ENCODE results near the gene APLP1.
"Not testable (repeated sequence)": the region's sequence is repeated elsewhere in the genome, so short reads cannot be mapped to it uniquely, and the experiment has no call there.

Gene APLP1

GRCh38 chr19:35908973-35909683 is 40.8 kb downstream of the APLP1 start:
- DNase-seq = no peak

- DNase-seq = no peak
Observed at GRCh38 chr19:35909684-35910035, 41.3 kb downstream of the APLP1 start.

DNA sequence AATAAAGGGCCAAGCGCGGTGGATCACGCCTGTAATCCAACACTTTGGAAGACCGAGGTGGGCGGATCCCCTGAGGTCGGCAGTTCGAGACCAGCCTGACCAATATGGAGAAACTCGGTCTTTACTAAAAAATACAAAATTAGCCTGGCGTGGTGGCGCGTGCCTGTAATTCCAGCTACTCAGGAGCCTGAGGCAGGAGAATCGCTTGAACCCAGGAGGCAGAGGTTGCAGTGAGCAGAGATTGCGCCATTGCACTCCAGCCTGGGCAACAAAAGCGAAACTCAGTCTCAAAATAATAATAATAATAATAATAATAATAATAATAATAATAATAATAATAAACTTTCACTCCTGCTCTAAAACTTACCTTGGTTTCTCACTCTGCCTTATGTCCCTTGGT is 42.0 kb downstream of the APLP1 start:
- DNase-seq = not testable (repeated sequence)

DNA sequence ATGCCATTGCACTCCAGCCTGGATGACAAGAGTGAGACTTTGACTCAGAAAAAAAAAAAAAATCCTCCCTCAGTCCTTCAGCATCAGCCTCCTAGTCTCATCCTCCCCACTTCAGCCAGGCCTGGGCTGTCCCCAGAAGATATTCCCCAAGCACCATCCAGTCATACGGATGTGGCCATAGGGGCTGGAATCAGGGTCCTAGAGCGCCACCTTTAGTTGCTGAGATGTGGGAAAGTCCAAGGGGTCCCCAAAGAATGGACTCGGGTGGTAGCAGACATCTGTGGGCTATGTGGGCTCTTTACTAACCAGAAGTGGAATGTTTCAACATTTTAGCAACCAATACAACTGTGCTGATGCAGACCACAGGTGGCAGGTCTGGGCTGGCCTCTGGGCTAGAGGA is 42.8 kb downstream of the APLP1 start:
- DNase-seq = no peak

- no peak for DNase-seq
Observed at GRCh38 chr19:35911790-35912189, 43.4 kb downstream of the APLP1 start.

DNA sequence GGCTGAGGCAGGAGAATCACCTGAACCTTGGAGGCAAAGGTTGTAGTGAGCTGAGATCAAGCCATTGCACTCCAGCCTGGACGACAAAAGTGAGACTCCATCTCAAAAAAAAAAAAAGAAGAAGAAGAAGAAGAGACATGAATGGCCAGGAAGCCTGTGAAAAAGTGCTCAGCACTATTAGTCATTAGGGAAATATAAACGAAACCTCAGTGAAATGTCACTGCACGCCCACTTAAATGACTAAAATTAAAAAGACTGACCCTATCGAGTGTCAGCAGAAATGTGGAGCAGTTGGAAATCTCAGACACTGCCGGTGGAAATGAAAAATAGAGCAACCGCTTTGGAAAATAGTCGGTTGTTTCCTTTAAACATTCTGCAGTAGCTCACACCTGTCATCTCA is 45.2 kb downstream of the APLP1 start:
- no peak for DNase-seq

GRCh38 chr19:35915443-35915842 is 47.1 kb downstream of the APLP1 start:
- DNase-seq = no peak

DNA sequence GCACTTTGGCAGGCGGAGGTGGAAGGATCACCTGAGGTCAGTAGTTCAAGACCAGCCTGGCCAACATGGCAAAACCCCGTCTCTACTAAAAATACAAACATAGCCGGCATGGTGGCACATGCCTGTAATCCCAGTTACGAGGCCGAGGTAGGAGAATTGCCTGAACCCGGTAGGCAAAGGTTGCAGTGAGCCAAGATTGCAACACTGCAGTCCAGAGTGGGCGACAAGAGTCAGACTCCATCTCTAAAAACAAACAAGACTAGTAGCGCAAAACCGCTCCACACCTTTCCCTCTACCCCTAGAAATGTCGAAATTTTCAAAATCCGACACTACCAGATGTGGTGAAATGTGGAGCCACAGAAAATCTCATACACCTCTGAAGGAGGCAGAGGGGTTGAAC is 50.9 kb downstream of the APLP1 start:
- DNase-seq = no peak

DNA sequence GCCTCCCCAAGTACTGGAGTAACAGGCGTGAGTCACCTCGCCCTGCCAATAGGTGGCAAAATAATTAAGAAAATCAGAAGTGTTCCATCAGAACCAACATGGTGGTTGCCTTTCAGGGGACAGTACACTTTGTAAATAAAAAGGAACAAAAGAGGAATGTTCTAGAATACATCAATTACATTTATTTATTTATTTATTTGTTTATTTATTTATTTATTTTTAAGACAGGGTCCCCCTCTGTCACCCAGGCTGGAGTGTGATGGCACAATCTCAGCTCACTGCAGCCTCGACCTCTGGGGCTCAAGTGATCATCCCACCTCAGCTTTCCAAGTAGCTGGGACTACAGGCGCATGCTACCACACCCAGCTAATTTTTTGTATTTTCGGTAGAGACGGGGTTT is 52.6 kb downstream of the APLP1 start:
- no peak for DNase-seq

DNA sequence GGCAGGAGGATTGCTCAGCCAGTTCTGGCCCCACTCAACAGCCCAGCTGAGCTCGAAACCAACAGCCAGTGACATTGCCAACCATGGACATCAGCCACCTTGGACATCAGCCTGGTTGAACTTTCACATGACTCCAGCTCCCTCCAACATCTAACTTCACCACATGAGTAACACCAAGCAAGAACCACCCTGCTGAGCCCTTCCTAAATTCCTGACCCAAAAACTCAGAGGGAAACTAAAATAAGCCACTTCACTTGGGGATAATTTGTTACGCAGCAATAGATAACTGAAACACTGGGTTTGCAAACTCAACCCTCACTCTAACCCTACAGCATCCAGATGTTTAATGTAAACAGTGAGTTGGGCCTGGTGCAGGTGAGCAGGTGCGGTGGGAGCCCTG is 57.1 kb downstream of the APLP1 start:
- no peak for DNase-seq

DNA sequence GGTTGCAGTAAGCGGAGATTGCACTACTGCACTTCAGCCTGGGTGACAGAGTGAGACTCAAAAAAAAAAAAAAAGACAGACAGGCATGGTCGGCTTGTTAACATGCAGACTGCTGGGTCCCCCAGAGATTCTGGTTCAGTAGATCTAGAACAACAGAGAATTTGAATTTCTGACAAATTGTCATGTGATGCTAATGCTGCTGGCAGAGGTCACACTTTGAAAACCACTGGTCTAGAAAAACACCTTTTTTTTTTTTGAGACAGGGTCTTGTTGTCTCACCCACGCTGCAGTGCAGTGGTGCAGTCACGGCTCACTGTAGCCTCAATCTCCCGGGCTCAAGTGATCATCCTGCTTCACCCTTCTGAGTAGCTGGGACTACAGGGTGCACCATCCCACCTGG is 60.1 kb downstream of the APLP1 start:
- DNase-seq = no peak
